CD4-positive, alpha-beta T cell treated with Interleukin-17A for 1 hour (primary cell): ENCODE results near the gene NUDT22.
A peak's percentile ranks its signal among the peaks of the same experiment; 100 is the strongest.
"Not testable (repeated sequence)": the region's sequence is repeated elsewhere in the genome, so short reads cannot be mapped to it uniquely, and the experiment has no call there.

ENCODE experiments used
- DNase-seq: peaks from one replicate; pipeline ENCODE4 v3.0.0-alpha.2; 2020

NUDT22 gene

GRCh38 chr11:64245401-64245796 lies 19.3 kb downstream of the NUDT22 start:
- peak; percentile 66 for DNase-seq

GRCh38 chr11:64245797-64246620 lies 19.9 kb downstream of the NUDT22 start:
- peak; percentile 69 for DNase-seq

DNA sequence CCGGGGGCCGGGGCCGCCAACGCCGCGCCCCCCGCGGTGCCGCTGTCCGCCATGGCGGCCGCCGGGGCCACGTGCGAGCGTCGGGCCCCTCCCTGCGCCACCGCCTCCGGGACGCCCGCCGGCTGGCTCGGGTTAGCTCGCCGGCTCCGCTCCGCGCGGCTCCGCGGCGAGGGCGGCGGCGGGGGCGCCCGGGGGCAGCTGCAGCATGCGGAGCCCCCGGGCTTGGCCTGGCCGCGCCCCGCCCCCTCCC lies 20.5 kb downstream of the NUDT22 start:
- DNase-seq, result not testable (repeated sequence)

DNA sequence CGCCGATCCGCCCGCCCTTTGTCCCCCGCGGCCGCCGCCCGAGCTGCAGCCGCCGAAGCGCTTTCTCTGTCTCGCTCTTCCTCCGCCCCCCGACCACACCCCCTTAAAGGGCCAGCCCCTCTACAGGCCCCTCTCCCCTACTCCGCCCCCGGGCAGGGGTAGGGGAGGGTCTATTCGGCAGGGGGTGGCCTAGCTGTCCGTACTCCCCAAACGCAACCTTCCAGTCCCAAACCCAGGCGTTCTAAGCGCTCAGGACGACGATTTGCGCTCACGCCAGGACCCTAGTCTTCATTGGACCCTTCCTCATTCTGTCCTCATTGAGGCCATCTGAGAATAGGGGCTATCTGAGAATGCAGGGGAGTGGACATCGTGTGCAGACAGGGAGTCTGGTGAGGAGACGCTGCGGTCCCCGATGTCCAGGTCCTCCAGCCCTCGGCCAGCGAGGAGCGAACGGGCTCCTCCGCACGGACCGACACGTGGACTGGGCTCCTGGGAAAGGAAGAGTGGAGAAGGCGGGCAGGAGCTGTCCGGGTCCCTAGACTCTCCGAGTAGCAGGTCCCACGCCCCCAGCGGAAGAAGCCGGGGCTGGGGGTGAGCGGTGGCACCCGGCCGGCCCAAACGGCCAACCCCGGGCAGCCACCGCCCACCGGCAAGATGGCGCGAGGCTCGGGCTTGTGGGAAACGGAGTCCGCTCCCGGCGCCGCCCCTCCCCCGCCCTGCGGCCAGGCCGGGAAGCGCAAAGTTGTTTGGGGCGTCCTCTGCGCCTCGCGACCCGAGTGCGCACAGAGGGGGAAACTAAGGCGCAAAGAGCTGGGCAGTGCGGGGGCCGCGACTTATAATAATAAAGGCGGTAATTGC lies 21.0 kb downstream of the NUDT22 start, which contains the start of gene PPP1R14B:
PPP1R14B (minus strand) TSS at position 73 of the 858 bp plus-strand sequence. CDS start 270 bp downstream, outside the sequence.
- DNase-seq, result peak; percentile 82

DNA sequence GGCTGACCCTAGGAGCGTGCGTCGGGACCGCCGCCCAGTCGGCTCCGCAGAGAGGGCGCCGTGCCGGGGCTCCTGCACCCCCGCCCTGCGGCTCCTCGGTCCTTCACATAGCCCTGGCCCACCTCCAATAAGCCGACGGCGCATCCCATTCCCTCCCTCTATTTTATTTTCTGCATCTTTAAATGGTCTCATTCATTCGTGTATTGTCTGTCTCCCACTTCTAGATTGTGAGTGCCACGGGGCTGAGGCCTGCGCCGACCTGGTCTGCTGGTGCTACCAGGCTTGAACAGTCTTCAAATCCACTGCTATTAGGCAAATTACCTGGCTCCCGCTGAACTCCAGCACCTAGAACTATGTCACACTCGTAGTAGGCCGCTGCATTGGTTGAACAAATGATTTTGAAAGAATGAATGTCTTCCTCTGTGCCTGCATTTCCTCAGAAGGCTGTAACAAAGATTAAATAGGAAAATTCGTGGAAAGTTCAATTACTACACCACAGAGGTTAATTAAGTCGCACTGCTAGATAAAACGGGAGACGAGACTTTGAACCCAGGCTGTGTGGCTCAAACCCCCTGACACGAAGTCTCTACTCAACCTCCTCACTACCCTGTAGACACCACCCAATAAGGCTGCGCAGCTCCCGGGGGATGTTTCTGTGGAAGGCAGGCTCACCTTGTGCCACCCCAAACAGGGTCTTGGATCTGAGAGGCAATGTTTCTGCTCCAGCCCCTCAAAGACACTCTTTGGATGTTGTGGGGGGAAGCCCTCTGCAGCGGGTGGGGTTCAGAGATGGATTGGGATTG lies 21.9 kb downstream of the NUDT22 start:
- DNase-seq, result no peak

DNA sequence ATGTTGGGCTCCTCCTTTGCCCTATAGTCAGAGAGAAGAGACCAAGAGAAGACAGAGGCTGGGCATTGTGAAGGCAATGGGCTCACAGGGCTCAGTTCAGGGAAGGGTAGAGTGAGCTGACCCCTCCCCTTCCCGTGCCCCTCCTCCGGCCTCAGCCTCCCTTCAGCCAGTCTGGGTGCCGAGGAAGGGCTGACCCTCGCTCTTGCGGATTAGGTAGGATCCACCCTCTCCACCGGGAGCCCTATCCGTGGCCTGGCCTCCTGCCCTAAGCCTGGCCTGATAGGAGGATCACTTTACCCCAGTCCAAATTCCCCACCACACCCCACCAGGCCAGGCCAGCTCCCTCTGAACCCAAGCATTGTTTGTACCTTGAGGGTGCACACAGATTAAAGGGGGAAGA lies 22.5 kb downstream of the NUDT22 start:
- DNase-seq, result no peak

- no peak for DNase-seq
Observed at GRCh38 chr11:64249038-64249437, 23.0 kb downstream of the NUDT22 start.

GRCh38 chr11:64249563-64250414 lies 23.7 kb downstream of the NUDT22 start:
- DNase-seq, result no peak

GRCh38 chr11:64250415-64251015 lies 24.4 kb downstream of the NUDT22 start:
- no peak for DNase-seq

GRCh38 chr11:64251016-64251752 lies 25.1 kb downstream of the NUDT22 start, which contains the start of gene PLCB3:
Gene PLCB3 (plus strand): TSS chr11:64251530. CDS start chr11:64251650, 120 bp downstream.
- DNase-seq, result peak; percentile 70

DNA sequence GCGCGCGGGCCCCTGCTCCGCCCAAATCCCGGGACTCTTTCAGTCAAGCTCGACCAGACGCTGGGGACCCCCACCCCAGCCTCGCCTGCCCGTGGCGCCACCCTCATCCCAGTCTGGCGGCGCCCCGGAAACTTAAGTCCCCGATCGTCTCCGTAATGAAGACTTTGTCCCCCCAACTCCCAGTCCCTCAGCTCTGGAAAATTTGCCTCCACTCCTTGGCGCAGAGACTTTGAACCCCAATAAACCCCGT lies 25.6 kb downstream of the NUDT22 start:
- DNase-seq, result no peak

DNA sequence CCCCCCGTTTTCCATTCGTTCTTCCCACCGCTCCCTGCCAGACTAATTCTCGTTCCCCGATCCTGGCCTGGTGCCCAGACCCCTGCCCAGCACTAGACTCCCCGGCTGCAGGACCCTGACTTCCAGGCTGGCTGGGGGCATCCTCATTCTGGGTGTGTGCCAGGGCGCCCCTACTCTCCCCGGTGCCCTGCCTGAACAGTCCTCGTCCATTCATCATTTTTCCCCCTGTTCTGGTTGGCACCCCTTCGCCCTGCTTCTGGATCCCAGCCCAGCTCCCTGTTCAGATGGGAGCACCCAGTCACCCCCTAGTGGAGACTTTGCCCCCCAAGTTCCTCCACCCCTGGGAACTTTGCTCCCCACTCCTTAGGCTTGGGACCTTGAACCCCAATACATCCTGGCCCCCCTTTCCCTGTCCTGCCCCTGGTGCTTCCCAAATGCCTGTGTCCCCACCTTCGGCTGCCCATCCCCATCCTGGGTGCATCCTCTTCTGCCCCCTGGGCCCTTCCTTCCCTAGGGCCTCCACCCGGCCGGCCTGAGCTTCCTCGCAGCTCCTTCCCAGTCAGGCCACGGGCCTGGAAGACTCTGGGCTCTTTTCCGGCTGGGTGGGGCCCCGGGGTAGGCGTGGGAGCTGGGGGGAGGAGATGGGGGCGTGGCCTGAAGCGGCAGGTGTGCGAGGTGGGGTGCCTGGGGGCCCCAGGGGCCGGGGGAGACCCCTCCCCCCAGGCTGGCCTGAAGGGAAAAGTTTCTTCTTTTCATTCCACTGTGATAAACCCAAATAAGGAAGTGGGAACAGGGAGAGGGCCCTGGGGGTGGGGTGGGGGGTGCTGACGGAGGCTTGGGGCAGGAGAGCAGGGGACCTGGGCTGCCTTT lies 26.2 kb downstream of the NUDT22 start:
- DNase-seq, result no peak

GRCh38 chr11:64253043-64253442 lies 27.0 kb downstream of the NUDT22 start:
- DNase-seq, result no peak

DNA sequence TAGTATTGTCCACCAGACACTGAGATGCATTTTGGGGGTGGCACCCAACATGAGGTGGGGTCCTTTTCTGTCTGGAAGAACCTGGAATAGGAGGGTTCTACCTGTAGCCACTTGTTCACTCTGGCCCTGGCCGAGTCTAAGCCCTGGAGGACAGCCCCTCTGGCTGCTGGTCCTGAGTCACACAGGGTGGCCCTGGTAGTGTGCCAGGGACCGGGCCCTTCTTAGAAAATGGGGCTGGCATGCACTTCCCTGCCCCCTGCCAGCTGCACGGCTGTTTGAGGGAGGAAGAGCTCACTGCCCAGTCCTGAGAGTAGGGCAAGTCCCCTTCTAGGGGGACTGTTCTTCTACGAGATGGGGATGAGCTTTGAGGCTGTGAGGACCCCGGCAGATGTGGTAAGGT lies 27.4 kb downstream of the NUDT22 start:
- no peak for DNase-seq

GRCh38 chr11:64254326-64254725 lies 28.3 kb downstream of the NUDT22 start:
- DNase-seq, result no peak

DNA sequence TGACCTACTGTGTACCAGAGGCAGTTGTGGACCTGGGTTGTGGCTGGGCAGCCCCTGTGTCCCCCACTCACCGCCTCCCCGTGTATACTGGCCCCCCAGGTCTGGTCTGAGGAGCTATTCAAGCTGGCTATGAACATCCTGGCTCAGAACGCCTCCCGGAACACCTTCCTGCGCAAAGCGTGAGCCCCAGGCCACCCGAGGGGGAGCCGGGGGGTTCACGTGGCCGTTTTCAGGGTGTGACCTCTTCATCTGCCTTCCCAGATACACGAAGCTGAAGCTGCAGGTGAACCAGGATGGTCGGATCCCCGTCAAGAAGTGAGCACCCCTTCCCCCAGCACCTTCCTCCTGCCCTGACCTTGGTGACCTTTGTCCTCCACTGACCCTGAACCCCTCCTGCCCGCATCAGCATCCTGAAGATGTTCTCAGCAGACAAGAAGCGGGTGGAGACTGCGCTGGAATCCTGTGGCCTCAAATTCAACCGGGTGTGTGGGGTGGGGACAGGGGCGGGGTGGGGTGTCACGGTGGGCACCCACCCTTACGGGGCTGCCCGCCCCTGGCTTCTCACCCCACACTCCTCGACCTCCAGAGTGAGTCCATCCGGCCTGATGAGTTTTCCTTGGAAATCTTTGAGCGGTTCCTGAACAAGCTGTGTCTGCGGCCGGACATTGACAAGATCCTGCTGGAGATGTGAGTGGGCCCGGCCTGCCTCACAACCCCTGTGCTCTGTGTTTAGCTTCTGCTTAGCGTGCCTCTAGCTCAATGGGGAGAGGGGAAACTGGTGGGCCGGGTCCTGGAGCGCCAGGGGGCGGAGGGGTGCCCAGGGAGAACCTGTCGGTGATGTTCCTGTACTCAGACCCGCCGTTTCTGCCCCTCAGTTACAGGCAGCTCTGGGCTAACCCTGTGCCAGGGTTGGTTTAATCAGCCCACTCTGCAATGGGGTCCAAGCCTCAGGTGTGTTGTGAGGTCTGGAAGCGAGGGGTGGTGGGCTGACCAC lies 29.4 kb downstream of the NUDT22 start:
- DNase-seq, result no peak

DNA sequence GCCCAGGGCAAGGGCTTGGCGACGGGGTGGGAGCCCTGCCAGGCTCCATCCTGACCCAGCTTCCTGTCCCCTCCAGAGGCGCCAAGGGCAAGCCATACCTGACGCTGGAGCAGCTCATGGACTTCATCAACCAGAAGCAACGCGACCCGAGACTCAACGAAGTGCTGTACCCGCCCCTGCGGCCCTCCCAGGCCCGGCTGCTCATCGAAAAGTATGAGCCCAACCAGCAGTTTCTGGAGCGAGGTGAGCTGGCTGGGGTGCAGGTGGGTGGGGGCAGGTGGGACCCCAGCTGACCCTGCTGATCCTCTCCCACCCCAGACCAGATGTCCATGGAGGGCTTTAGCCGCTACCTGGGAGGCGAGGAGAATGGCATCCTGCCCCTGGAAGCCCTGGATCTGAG lies 30.2 kb downstream of the NUDT22 start:
- no peak for DNase-seq

- DNase-seq, result no peak
Observed at GRCh38 chr11:64258356-64258755, 32.3 kb downstream of the NUDT22 start.

DNA sequence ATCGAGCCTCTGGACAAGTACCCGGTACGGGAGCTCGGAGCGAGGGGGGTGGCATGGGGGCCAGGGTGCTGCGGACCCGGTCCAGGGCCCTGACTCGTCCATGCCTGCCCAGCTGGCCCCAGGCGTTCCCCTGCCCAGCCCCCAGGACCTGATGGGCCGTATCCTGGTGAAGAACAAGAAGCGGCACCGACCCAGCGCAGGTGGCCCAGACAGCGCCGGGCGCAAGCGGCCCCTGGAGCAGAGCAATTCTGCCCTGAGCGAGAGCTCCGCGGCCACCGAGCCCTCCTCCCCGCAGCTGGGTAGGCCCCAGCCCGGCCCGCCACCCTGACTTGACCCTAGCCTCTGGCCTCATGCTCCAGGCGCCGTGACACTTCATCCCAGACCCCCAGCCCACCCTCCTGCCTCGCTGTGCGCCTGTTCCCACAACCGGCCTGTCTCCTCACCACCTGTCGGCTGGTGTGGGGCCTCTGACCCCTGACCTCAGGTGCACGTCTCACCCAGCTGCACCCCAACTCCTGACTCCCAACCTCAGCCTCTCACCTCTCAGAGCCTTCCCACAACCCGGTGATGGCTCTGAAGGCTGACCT lies 33.0 kb downstream of the NUDT22 start:
- DNase-seq, result no peak
